ENCODE data around the gene SYT9.

DNA sequence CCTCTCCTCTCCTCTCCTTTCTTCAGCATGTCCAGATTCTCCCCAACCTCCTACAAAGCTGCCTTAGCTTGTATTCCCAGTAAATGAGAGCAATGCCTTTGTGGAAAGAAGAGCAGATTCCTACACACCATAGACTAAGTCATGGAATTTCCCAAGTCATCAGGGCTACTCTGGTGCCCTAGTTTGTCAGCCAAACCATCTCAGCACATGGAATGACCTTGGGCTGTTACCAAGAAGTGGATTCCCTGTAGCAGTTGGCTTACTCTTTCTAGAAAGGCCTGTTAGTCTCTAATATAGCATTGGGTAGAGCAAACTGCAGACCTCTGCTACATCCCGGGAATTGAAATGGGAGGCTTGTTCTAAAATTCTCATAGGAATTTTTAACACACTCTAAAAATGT lies 124.7 kb downstream of the SYT9 start:
- no peak for TF ChIP-seq TAF1 (IDR thresholded peaks at IDR 0.05; ENCODE audit: borderline replicate concordance, low read depth, low read length)
- TF ChIP-seq POLR2AphosphoS5 (IDR thresholded peaks at IDR 0.05; ENCODE audit: low read depth, low read length) = no peak

Measured in GM12892 (cell line).